Hepatocyte (in vitro differentiated cells): ENCODE measurements around the gene MAGI2. TPM values are rescaled to one million over a fixed set of nuclear protein-coding genes. Genes with fewer than 3 reads are reported as not detected.

ENCODE experiments used
- DNase-seq: peaks from one replicate; pipeline ENCODE4 v3.0.0-alpha.2; 2016; ENCODE audit warnings: low spot score
- H2AFZ ChIP-seq: fragments of 200-600 bp; sonication (generic); 2 replicates; pipeline ENCODE4 v1.6.0; 2016; ENCODE audit warnings: antibody characterized with exemption, mild to moderate bottlenecking
- H3K27ac ChIP-seq: fragments of 200-600 bp; sonication (generic); 2 replicates; pipeline ENCODE4 v1.5.1; 2016; ENCODE audit warnings: mild to moderate bottlenecking
- H3K27me3 ChIP-seq: fragments of 200-600 bp; sonication (generic); 2 replicates; pipeline ENCODE4 v1.6.1; 2016
- H3K36me3 ChIP-seq: fragments of 200-600 bp; sonication (generic); replicated peaks from 2 replicates; pipeline ENCODE4 v1.5.1; 2016; ENCODE audit warnings: low read depth; ENCODE audit not compliant: insufficient read depth
- H3K4me1 ChIP-seq: fragments of 200-600 bp; sonication (generic); 2 replicates; pipeline ENCODE4 v1.5.1; 2016; ENCODE audit warnings: mild to moderate bottlenecking, moderate library complexity; ENCODE audit not compliant: insufficient read depth
- H3K4me2 ChIP-seq: fragments of 200-600 bp; sonication (generic); 2 replicates; pipeline ENCODE4 v1.6.0; 2016
- H3K4me3 ChIP-seq: fragments of 200-600 bp; sonication (generic); 2 replicates; pipeline ENCODE4 v1.5.1; 2016; ENCODE audit warnings: mild to moderate bottlenecking
- H3K79me2 ChIP-seq: fragments of 200-600 bp; sonication (generic); 2 replicates; pipeline ENCODE4 v1.6.0; 2017; ENCODE audit warnings: mild to moderate bottlenecking
- H3K9me2 ChIP-seq: fragments of 200-600 bp; sonication (generic); replicated peaks from 2 replicates; pipeline ENCODE4 v1.6.0; 2017; ENCODE audit warnings: mild to moderate bottlenecking; ENCODE audit not compliant: insufficient read depth
- H3K9me3 ChIP-seq: fragments of 200-600 bp; sonication (generic); 2 replicates; pipeline ENCODE4 v1.5.1; 2016; ENCODE audit warnings: low read depth, mild to moderate bottlenecking
- H4K20me1 ChIP-seq: fragments of 200-600 bp; sonication (generic); 2 replicates; pipeline ENCODE4 v1.6.0; 2016; ENCODE audit warnings: mild to moderate bottlenecking; ENCODE audit not compliant: insufficient read depth, poor library complexity, severe bottlenecking
- EZH2 ChIP-seq: fragments of 200-600 bp; sonication (generic); IDR thresholded peaks from 2 replicates; pipeline ENCODE4 v1.6.1; 2016; ENCODE audit warnings: antibody characterized with exemption, mild to moderate bottlenecking, borderline replicate concordance
- EZH2phosphoT487 ChIP-seq: fragments of 200-600 bp; sonication (generic); IDR thresholded peaks from one replicate; pipeline ENCODE4 v1.6.1; 2018; ENCODE audit warnings: antibody characterized with exemption, mild to moderate bottlenecking, low read depth, moderate library complexity; ENCODE audit not compliant: unreplicated experiment, severe bottlenecking
- WGBS: methylation state at CpG from one replicate; pipeline ENCODE4 v1.1.6; 2016; ENCODE audit warnings: low lambda C conversion rate; ENCODE audit errors: missing lambda C conversion rate; 5-methylcytosine and 5-hydroxymethylcytosine counted together
- polyA plus RNA-seq: library from polyadenylated mRNA; unstranded; fragments of >200 nt; fragmentation: Nextera tagmentation; extraction: Ambion mirVana; gene quantifications from 2 replicates; pipeline ENCODE4 v1.2.1, GENCODE V29; 2016
- total RNA-seq: library from RNA; depleted of rRNA; stranded (reverse); fragments of >200 nt; gene quantifications from 2 replicates; pipeline ENCODE4 v1.2.3, GENCODE V29; 2014
- TF ChIP-seq, protein P1 (sequence below): fragments of 200-600 bp; sonication (generic); IDR thresholded peaks from 2 replicates; pipeline ENCODE4 v1.5.1; 2016; ENCODE audit warnings: antibody characterized with exemption, mild to moderate bottlenecking; ENCODE audit not compliant: poor library complexity

Gene MAGI2
- total and polyA plus RNA-seq, 2 experiments from 2014 or later: 3.1 to 6.7 TPM

DNA sequence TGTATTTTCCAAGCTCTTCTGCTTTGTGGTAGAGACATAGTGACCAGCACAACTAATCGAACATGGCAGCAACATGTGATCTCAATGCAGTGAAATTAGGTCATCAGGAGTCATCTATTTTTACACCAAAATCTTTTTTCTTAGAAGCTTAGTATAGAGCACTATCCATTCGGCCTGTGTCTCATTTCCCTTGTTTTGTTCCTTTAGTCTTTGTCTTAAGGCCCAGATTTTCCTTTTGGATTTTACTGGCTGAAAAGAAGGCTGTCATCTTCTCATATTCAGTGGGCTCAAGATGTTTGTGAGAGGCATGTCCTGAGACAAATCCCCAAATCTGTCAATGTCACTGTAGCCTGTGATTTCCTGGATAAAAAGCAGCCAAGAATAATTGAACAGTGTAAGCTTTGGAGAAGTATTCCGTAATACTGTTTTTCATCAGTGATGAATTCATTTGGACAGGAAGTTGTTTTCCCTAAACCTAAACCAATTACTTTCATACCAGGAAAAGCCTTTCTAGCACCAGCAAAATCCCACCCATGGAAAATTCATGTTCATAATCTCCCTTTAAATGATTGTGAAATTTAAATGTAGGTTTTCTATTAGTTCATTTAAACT, 55.2 kb downstream of the MAGI2 start:
- H4K20me1 ChIP-seq: no peaks in the 10 kb centered on the region
- WGBS: 81% methylated on average over 3 of the region's 3 CpGs
- H3K27me3 ChIP-seq: no peaks in the 10 kb centered on the region
- H3K9me3 ChIP-seq: no peaks in the 10 kb centered on the region
- H3K4me1 ChIP-seq: no peaks in the 10 kb centered on the region
- no peak overlapping the region for H3K4me2 ChIP-seq
- H2AFZ ChIP-seq: no peak overlapping the region
- TF ChIP-seq, protein P1, sequence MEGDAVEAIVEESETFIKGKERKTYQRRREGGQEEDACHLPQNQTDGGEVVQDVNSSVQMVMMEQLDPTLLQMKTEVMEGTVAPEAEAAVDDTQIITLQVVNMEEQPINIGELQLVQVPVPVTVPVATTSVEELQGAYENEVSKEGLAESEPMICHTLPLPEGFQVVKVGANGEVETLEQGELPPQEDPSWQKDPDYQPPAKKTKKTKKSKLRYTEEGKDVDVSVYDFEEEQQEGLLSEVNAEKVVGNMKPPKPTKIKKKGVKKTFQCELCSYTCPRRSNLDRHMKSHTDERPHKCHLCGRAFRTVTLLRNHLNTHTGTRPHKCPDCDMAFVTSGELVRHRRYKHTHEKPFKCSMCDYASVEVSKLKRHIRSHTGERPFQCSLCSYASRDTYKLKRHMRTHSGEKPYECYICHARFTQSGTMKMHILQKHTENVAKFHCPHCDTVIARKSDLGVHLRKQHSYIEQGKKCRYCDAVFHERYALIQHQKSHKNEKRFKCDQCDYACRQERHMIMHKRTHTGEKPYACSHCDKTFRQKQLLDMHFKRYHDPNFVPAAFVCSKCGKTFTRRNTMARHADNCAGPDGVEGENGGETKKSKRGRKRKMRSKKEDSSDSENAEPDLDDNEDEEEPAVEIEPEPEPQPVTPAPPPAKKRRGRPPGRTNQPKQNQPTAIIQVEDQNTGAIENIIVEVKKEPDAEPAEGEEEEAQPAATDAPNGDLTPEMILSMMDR: no peak
- TF ChIP-seq EZH2phosphoT487 (no peak), EZH2 (no peak)
- no peak overlapping the region for H3K27ac ChIP-seq
- no peak for DNase-seq
- H3K9me2 ChIP-seq: no peaks in the 10 kb centered on the region
- no peaks in the 10 kb centered on the region for H3K79me2 ChIP-seq
- no peak overlapping the region for H3K4me3 ChIP-seq
- H3K36me3 ChIP-seq: no peaks in the 10 kb centered on the region

- no peak overlapping the region for H3K27ac ChIP-seq
- no peaks in the 10 kb centered on the region for H4K20me1 ChIP-seq
- no peaks in the 10 kb centered on the region for H3K4me1 ChIP-seq
- TF ChIP-seq EZH2 (no peak), EZH2phosphoT487 (no peak)
- TF ChIP-seq, protein P1: no peak
- H3K36me3 ChIP-seq: no peaks in the 10 kb centered on the region
- DNase-seq: no peak
- no peaks in the 10 kb centered on the region for H3K9me2 ChIP-seq
- no peak overlapping the region for H3K4me2 ChIP-seq
- 73% methylated on average over 4 of the region's 4 CpGs for WGBS
- H3K9me3 ChIP-seq: no peaks in the 10 kb centered on the region
- no peak overlapping the region for H3K4me3 ChIP-seq
- no peaks in the 10 kb centered on the region for H3K27me3 ChIP-seq
- no peak overlapping the region for H2AFZ ChIP-seq
- H3K79me2 ChIP-seq: no peaks in the 10 kb centered on the region
Measured at GRCh38 chr7:79386688-79387422, 66.6 kb downstream of the MAGI2 start.

GRCh38 chr7:79381921-79382320, 71.5 kb downstream of the MAGI2 start:
- Histone ChIP-seq H3K79me2 (no peaks in the 10 kb centered on the region), H3K9me2 (no peaks in the 10 kb centered on the region), H4K20me1 (no peaks in the 10 kb centered on the region), H3K36me3 (no peaks in the 10 kb centered on the region), H3K4me1 (no peaks in the 10 kb centered on the region), H2AFZ (no peak overlapping the region), H3K9me3 (no peaks in the 10 kb centered on the region), H3K4me3 (no peak overlapping the region), H3K27ac (no peak overlapping the region), H3K4me2 (no peak overlapping the region), H3K27me3 (no peaks in the 10 kb centered on the region)
- TF ChIP-seq EZH2: no peak
- TF ChIP-seq, protein P1: no peak
- no peak for TF ChIP-seq EZH2phosphoT487
- DNase-seq: no peak
